Forelimb muscle (tissue), 1 donor: ENCODE data around the gene UCK1. TPM values are rescaled to one million over a fixed set of nuclear protein-coding genes. Genes with fewer than 3 reads are reported as not detected.
"Not testable (repeated sequence)": the region's sequence is repeated elsewhere in the genome, so short reads cannot be mapped to it uniquely, and the experiment has no call there.

Source experiments
- DNase-seq: peaks from one replicate; pipeline ENCODE4 v3.0.0-alpha.2; 2013; ENCODE audit warnings: low read depth
- polyA plus RNA-seq: library from polyadenylated mRNA; unstranded; fragments of 120-200 nt; gene quantifications from one replicate; pipeline ENCODE4 v1.2.1, GENCODE V29; 2013; ENCODE audit not compliant: insufficient read length

UCK1 gene
- polyA plus RNA-seq, 1 donor = 24.8 TPM

GRCh38 chr9:131554087-131554842 is 23.2 kb upstream of the UCK1 start:
- no peak for DNase-seq

- DNase-seq = no peak
Observed at GRCh38 chr9:131552030-131552429, 21.0 kb upstream of the UCK1 start.

- DNase-seq = not testable (repeated sequence)
Observed at GRCh38 chr9:131550465-131550864, 19.4 kb upstream of the UCK1 start.

GRCh38 chr9:131549186-131549585 is 18.1 kb upstream of the UCK1 start:
- DNase-seq = not testable (repeated sequence)

- no peak for DNase-seq
Observed at GRCh38 chr9:131546336-131547084, 15.4 kb upstream of the UCK1 start.

GRCh38 chr9:131545786-131546335 is 14.8 kb upstream of the UCK1 start:
- no peak for DNase-seq

- DNase-seq = no peak
Observed at GRCh38 chr9:131545003-131545785, 14.1 kb upstream of the UCK1 start, which contains the start of gene PRRT1B. PRRT1B (plus strand) TSS chr9:131545523; CDS start chr9:131545616, 93 bp downstream.

GRCh38 chr9:131543141-131543540 is 12.1 kb upstream of the UCK1 start:
- DNase-seq = no peak

- no peak for DNase-seq
Observed at GRCh38 chr9:131539223-131539923, 8.3 kb upstream of the UCK1 start.

GRCh38 chr9:131537946-131538345 is 6.9 kb upstream of the UCK1 start:
- no peak for DNase-seq

- DNase-seq = no peak
Observed at GRCh38 chr9:131534721-131535237, 3.7 kb upstream of the UCK1 start.

- no peak for DNase-seq
Observed at GRCh38 chr9:131530546-131530919, 530 bp downstream of the UCK1 start.

- DNase-seq = no peak
Observed at GRCh38 chr9:131529597-131530545, 1.2 kb downstream of the UCK1 start.

GRCh38 chr9:131528886-131529505 is 2.1 kb downstream of the UCK1 start:
- no peak for DNase-seq

GRCh38 chr9:131528186-131528585 is 2.9 kb downstream of the UCK1 start:
- DNase-seq = no peak

- DNase-seq = no peak
Observed at GRCh38 chr9:131525643-131526565, 5.2 kb downstream of the UCK1 start.

GRCh38 chr9:131524665-131525315 is 6.3 kb downstream of the UCK1 start:
- no peak for DNase-seq
